K562 (cell line): ENCODE data around the gene RNF25. TPM values are rescaled to one million over a fixed set of nuclear protein-coding genes. Genes with fewer than 3 reads are reported as not detected.

Experiments used
- ATAC-seq: fragments of 200-7000 bp; cut with Tn5 transposase; 3 replicates; pipeline ENCODE4 v1.9.1; 2020; ENCODE audit warnings: moderate library complexity
- BruUV-seq: library from RNA; stranded (reverse); fragments of 400-500 nt; replicated peaks from 2 replicates; lab custom pipeline; 2021; lab: Mats Ljungman, UMichigan
- CTCF ChIA-PET: fragments of 300-600 bp; formaldehyde crosslinking; extraction: SDS; loops from one replicate; lab custom pipeline; 2021; ENCODE audit warnings: low intra/inter-chr PET ratio; lab: Yijun Ruan, JAX
- POLR2A ChIA-PET: fragments of 300-600, 350-650 bp; sonication (Branson Sonifier 250); formaldehyde crosslinking; extraction: SDS; loops from one replicate; lab custom pipeline; 2021; ENCODE audit warnings: antibody characterized with exemption, inconsistent platforms; lab: Yijun Ruan, JAX
- DNase-seq, 4 experiments: peaks; one replicate each; pipeline versions ENCODE4 v3.0.0 to v3.0.0-alpha.2; 2011 to 2018; ENCODE audit warnings: low spot score in 3 of 4, mixed read lengths in 3 of 4; ENCODE audit errors: extremely low read depth in 1 of 4
- FAIRE-seq: peaks from 2 replicates; lab custom pipeline; 2011; peaks lifted over from hg19 to GRCh38; lab: Jason Lieb, UNC
- H2AFZ ChIP-seq: 2 replicates; pipeline ENCODE4 v1.6.0; 2011; ENCODE audit warnings: low read depth, low read length, control low read depth, inconsistent platforms
- H3K27ac ChIP-seq: fragments of 200-600 bp; 3 replicates; pipeline ENCODE4 v1.8.0; 2011; ENCODE audit warnings: low read depth, mild to moderate bottlenecking, control low read depth, inconsistent platforms, low read length, moderate library complexity, mixed read lengths; ENCODE audit errors: extremely low read depth
- H3K27me3 ChIP-seq, 2 experiments: fragments of 300-600 bp in 1 of 2; 2 replicates in 1 of 2; 3 replicates in 1 of 2; pipeline versions ENCODE4 v1.6.0 to v1.8.0; 2011; ENCODE audit warnings: inconsistent platforms in 2 of 2, low read length in 2 of 2, mild to moderate bottlenecking in 1 of 2, mixed read lengths in 1 of 2, moderate library complexity in 1 of 2; ENCODE audit not compliant: control insufficient read depth in 2 of 2, insufficient read depth in 2 of 2
- H3K36me3 ChIP-seq: fragments of 300-600 bp; 3 replicates; pipeline ENCODE4 v1.8.0; 2011; ENCODE audit warnings: mild to moderate bottlenecking, low read length, inconsistent platforms; ENCODE audit not compliant: control insufficient read depth, insufficient read depth
- H3K4me1 ChIP-seq, 2 experiments: fragments of 200-600 bp in 1 of 2; replicated peaks in 1 of 2; 2 replicates in 1 of 2; 3 replicates in 1 of 2; pipeline versions ENCODE4 v1.5.1 to v1.8.0; 2011; ENCODE audit warnings: inconsistent platforms in 2 of 2, low read length in 2 of 2, mild to moderate bottlenecking in 1 of 2, mixed read lengths in 1 of 2, moderate library complexity in 1 of 2; ENCODE audit not compliant: control insufficient read depth in 2 of 2, insufficient read depth in 2 of 2
- H3K4me2 ChIP-seq: 2 replicates; pipeline ENCODE4 v1.6.1; 2011; ENCODE audit warnings: low read length, control low read depth, inconsistent platforms, mixed read lengths; ENCODE audit not compliant: insufficient read depth
- H3K4me3 ChIP-seq: fragments of 200-600 bp; sonication (generic), shearing (Covaris generic); 2 replicates; pipeline ENCODE4 v1.5.1; 2016; ENCODE audit warnings: control low read depth, inconsistent platforms
- H3K79me2 ChIP-seq: fragments of 200-600 bp; 3 replicates; pipeline ENCODE4 v1.8.0; 2011; ENCODE audit warnings: low read length, inconsistent platforms; ENCODE audit not compliant: control insufficient read depth, insufficient read depth
- H3K9ac ChIP-seq, 2 experiments: 2 replicates each; pipeline versions ENCODE4 v1.6.0 to v1.6.1; 2011; ENCODE audit warnings: low read depth in 2 of 2, low read length in 2 of 2, control low read depth in 1 of 2, inconsistent platforms in 1 of 2, mild to moderate bottlenecking in 1 of 2, mixed read lengths in 1 of 2; ENCODE audit not compliant: insufficient read depth in 1 of 2
- H3K9me1 ChIP-seq: one replicate; pipeline ENCODE4 v1.6.0; 2011; ENCODE audit warnings: inconsistent platforms, mild to moderate bottlenecking, low read length, moderate library complexity; ENCODE audit not compliant: control insufficient read depth, insufficient read depth
- H3K9me3 ChIP-seq: replicated peaks from 2 replicates; pipeline ENCODE4 v1.5.1; 2011; ENCODE audit warnings: low read depth, low read length, inconsistent platforms; ENCODE audit not compliant: control insufficient read depth, insufficient read depth
- H4K20me1 ChIP-seq: replicated peaks from 2 replicates; pipeline ENCODE4 v1.6.1; 2011; ENCODE audit warnings: low read length, inconsistent platforms, mixed read lengths; ENCODE audit not compliant: control insufficient read depth, insufficient read depth
- CBFA2T3 ChIP-seq: fragments of 450-650 bp; IDR thresholded peaks from 2 replicates; pipeline ENCODE4 v1.6.1; 2017
- CBX5 ChIP-seq: IDR thresholded peaks from 2 replicates; pipeline ENCODE4 v1.6.1; 2014; ENCODE audit warnings: low read depth, borderline replicate concordance
- CHD1 ChIP-seq: fragments of 200-600 bp; sonication (generic); IDR thresholded peaks from one replicate; pipeline ENCODE4 v1.6.1; 2012; ENCODE audit warnings: mild to moderate bottlenecking, moderate library complexity, low read length, inconsistent platforms
- EP400 ChIP-seq: fragments of 450-650 bp; IDR thresholded peaks from 2 replicates; pipeline ENCODE4 v1.6.1; 2017; ENCODE audit warnings: antibody characterized with exemption, mild to moderate bottlenecking, moderate library complexity
- HDAC1 ChIP-seq, 2 experiments: fragments of 450-650 bp; IDR thresholded peaks; 2 replicates each; pipeline ENCODE4 v1.6.1; 2016 to 2017; ENCODE audit warnings: inconsistent platforms in 1 of 2, mild to moderate bottlenecking in 1 of 2, moderate library complexity in 1 of 2
- KDM1A ChIP-seq, 2 experiments: fragments of 450-650 bp; IDR thresholded peaks; 2 replicates each; pipeline ENCODE4 v1.6.1; 2016; ENCODE audit warnings: mild to moderate bottlenecking in 2 of 2
- MEIS2 ChIP-seq: fragments of 450-650 bp; IDR thresholded peaks from 2 replicates; pipeline ENCODE4 v1.6.1; 2014; ENCODE audit warnings: mild to moderate bottlenecking; ENCODE audit not compliant: partially characterized antibody
- PPARD ChIP-seq: fragments of 250-450 bp; sonication (Bioruptor Pico); IDR thresholded peaks from 2 replicates; pipeline ENCODE4 v1.8.0; 2022; ENCODE audit warnings: inconsistent platforms, mild to moderate bottlenecking, moderate library complexity
- RCOR1 ChIP-seq, 2 experiments: IDR thresholded peaks; 2 replicates each; pipeline ENCODE4 v1.6.1; 2012; ENCODE audit warnings: low read depth in 2 of 2, low read length in 2 of 2, borderline replicate concordance in 1 of 2, improper control_type of control experiment in 1 of 2
- SMAD3 ChIP-seq: fragments of 450-650 bp; formaldehyde crosslinking; conservative IDR thresholded peaks from 2 replicates; pipeline ENCODE4 v1.4.0; 2020; ENCODE audit warnings: mild to moderate bottlenecking
- SOX6 ChIP-seq: fragments of 450-650 bp; IDR thresholded peaks from 2 replicates; pipeline ENCODE4 v1.6.1; 2014; ENCODE audit warnings: mild to moderate bottlenecking
- ZBTB7A ChIP-seq: IDR thresholded peaks from 2 replicates; pipeline ENCODE4 v1.6.1; 2011; ENCODE audit warnings: low read depth, mild to moderate bottlenecking, low read length, moderate library complexity, borderline replicate concordance; ENCODE audit not compliant: control insufficient read depth
- ZBTB8A ChIP-seq: fragments of 450-650 bp; IDR thresholded peaks from 2 replicates; pipeline ENCODE4 v1.6.1; 2018; ENCODE audit warnings: mild to moderate bottlenecking, moderate library complexity; ENCODE audit not compliant: partially characterized antibody
- WGBS: fragments of 100-300 bp; shearing (Covaris generic); methylation state at CpG from one replicate; pipeline ENCODE4 v1.1.6; 2016; ENCODE audit warnings: low coverage, mixed read lengths; ENCODE audit not compliant: insufficient coverage; ENCODE audit errors: missing lambda C conversion rate; 5-methylcytosine and 5-hydroxymethylcytosine counted together
- in situ Hi-C: fragments of 300-500 bp; cut with MboI; formaldehyde crosslinking; loops from 4 replicates; pipeline ENCODE4 v1.15.0; 2018; ENCODE audit warnings: inconsistent platforms, mixed read lengths
- intact Hi-C: fragments of 100-400 bp; cut with micrococcal nuclease; formaldehyde crosslinking; loops from 2 replicates; pipeline ENCODE4 v1.14.2; 2022
- polyA plus RNA-seq, 8 experiments: library from polyadenylated mRNA; depleted of rRNA in 4 of 8; stranded (reverse) in 5 of 8; unstranded in 3 of 8; fragments of >200 nt; fragmentation: Nextera tagmentation in 2 of 8; fragmentation: Illumina TruSeq in 1 of 8; extraction: Ambion mirVana in 2 of 8; extraction: Trizol in 1 of 8; gene quantifications; 2 replicates each; pipeline versions ENCODE4 v1.2.1 to v1.2.3, GENCODE V29; 2011 to 2014; ENCODE audit warnings: inconsistent platforms in 1 of 8, missing spikeins in 1 of 8
- total RNA-seq, 7 experiments: library from RNA; depleted of rRNA in 6 of 7; stranded (reverse); fragments of >200 nt in 6 of 7; fragmentation: Illumina TruSeq in 2 of 7; extraction: Trizol in 2 of 7; gene quantifications; 2 replicates each; pipeline versions ENCODE4 v1.2.1 to v1.2.3, GENCODE V29; 2011 to 2021; ENCODE audit warnings: low replicate concordance in 1 of 7
- TF ChIP-seq, protein P1 (sequence below): IDR thresholded peaks from 3 replicates; pipeline ENCODE4 v1.6.1; 2011; ENCODE audit warnings: borderline replicate concordance, mild to moderate bottlenecking; ENCODE audit not compliant: insufficient read length, insufficient read depth
- TF ChIP-seq, protein P2 (sequence below): fragments of 150-350 bp; IDR thresholded peaks from 2 replicates; pipeline ENCODE4 v1.6.1; 2014; ENCODE audit warnings: low read depth, mild to moderate bottlenecking, low read length, borderline replicate concordance

Gene RNF25
- total and polyA plus RNA-seq, 9 of the 15 experiments (the other 6 are each of a cell fraction or from before 2014, with no cell fraction given), result 2.3 to 49.8 (median 20.5) TPM

GRCh38 chr2:218720048-218721041 is 48.5 kb upstream of the RNF25 start:
- POLR2A ChIA-PET, result interaction anchor here (0.6 to 1.4 kb wide), 5 partner anchors 9 to 26 kb away, joined by 3 to 7 read pairs (median 3); partner anchors contain the start of gene TTLL4
- in situ Hi-C loops, result loop anchor here (10.0 kb wide), 1 partner anchor 124 kb away; no protein-coding TSS in a partner anchor
- 72% methylated on average over 13 of the region's 19 CpGs for WGBS
- BruUV-seq, result no TSS peak
- Histone ChIP-seq H3K9ac (no peak overlapping the region), H3K4me3 (no peak overlapping the region), H3K4me1 (peaks cover 19 to 44% of the 10 kb centered on the region in 2 experiments), H3K27me3 (no peaks in the 10 kb centered on the region), H3K27ac (no peak overlapping the region), H3K9me1 (peaks cover 2% of the 10 kb centered on the region), H3K9me3 (no peaks in the 10 kb centered on the region)
- intact Hi-C loops, result no loop called here
- FAIRE-seq (no peak), DNase-seq (no peak)
- TF ChIP-seq SMAD3 (CRISPR knock-in tag) (no peak), CBFA2T3 (0 out of 2 replicates have a peak, but pooled peaks have one; percentile 14), RCOR1 (IDR thresholded peaks at IDR 0.05; ENCODE audit: borderline replicate concordance in 1 of 2, low read depth in 2 of 2, low read length in 2 of 2) (peak in 1 of 2 experiments; percentile 88; a peak in 2 of 4 replicates), PPARD (CRISPR knock-in tag) (no peak), MEIS2 (peak; percentile 17), EP400 (no peak), SOX6 (peak; percentile 25; the same call in 1 of the 2 replicates), CBX5 (no peak), KDM1A (IDR thresholded peaks at IDR 0.05) (peak; percentile 88 to 90), ZBTB7A (no peak), CHD1 (no peak), ZBTB8A (no peak), HDAC1 (IDR thresholded peaks at IDR 0.05) (peak in 1 of 2 experiments; percentile 66; a peak in 2 of 4 replicates)
- TF ChIP-seq, protein P1, sequence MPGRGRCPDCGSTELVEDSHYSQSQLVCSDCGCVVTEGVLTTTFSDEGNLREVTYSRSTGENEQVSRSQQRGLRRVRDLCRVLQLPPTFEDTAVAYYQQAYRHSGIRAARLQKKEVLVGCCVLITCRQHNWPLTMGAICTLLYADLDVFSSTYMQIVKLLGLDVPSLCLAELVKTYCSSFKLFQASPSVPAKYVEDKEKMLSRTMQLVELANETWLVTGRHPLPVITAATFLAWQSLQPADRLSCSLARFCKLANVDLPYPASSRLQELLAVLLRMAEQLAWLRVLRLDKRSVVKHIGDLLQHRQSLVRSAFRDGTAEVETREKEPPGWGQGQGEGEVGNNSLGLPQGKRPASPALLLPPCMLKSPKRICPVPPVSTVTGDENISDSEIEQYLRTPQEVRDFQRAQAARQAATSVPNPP, result no peak
- TF ChIP-seq, protein P2, sequence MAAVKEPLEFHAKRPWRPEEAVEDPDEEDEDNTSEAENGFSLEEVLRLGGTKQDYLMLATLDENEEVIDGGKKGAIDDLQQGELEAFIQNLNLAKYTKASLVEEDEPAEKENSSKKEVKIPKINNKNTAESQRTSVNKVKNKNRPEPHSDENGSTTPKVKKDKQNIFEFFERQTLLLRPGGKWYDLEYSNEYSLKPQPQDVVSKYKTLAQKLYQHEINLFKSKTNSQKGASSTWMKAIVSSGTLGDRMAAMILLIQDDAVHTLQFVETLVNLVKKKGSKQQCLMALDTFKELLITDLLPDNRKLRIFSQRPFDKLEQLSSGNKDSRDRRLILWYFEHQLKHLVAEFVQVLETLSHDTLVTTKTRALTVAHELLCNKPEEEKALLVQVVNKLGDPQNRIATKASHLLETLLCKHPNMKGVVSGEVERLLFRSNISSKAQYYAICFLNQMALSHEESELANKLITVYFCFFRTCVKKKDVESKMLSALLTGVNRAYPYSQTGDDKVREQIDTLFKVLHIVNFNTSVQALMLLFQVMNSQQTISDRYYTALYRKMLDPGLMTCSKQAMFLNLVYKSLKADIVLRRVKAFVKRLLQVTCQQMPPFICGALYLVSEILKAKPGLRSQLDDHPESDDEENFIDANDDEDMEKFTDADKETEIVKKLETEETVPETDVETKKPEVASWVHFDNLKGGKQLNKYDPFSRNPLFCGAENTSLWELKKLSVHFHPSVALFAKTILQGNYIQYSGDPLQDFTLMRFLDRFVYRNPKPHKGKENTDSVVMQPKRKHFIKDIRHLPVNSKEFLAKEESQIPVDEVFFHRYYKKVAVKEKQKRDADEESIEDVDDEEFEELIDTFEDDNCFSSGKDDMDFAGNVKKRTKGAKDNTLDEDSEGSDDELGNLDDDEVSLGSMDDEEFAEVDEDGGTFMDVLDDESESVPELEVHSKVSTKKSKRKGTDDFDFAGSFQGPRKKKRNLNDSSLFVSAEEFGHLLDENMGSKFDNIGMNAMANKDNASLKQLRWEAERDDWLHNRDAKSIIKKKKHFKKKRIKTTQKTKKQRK, result no peak
- TF ChIP-seq, all 486 proteins: peak for 6
- Histone ChIP-seq H3K79me2 (peaks cover 66% of the 10 kb centered on the region), H2AFZ (no peak overlapping the region), H3K36me3 (peaks cover 22% of the 10 kb centered on the region), H4K20me1 (peaks cover 7% of the 10 kb centered on the region; the same call in 1 of the 2 replicates), H3K4me2 (no peak overlapping the region)
- no peak for ATAC-seq
- CTCF ChIA-PET, result no interaction called here
